HL-60 (cell line): Measurements from ENCODE around the gene OXTR.

ENCODE experiments used
- CTCF ChIP-seq: IDR thresholded peaks from one replicate; pipeline ENCODE4 v1.5.1; 2011; ENCODE audit warnings: low read length, control low read depth, inconsistent platforms; ENCODE audit not compliant: insufficient read depth
- GABPA ChIP-seq: IDR thresholded peaks from 2 replicates; pipeline ENCODE4 v1.6.1; 2012; ENCODE audit warnings: low read depth
- POLR2AphosphoS5 ChIP-seq: IDR thresholded peaks from 2 replicates; pipeline ENCODE4 v1.6.1; 2012; ENCODE audit warnings: low read depth
- TF ChIP-seq, protein P1 (sequence below): IDR thresholded peaks from 2 replicates; pipeline ENCODE4 v1.6.1; 2012; ENCODE audit warnings: low read depth; ENCODE audit not compliant: insufficient replicate concordance

- TF ChIP-seq CTCF, result no peak
- TF ChIP-seq POLR2AphosphoS5, result no peak
- no peak for TF ChIP-seq GABPA
- TF ChIP-seq, protein P1, sequence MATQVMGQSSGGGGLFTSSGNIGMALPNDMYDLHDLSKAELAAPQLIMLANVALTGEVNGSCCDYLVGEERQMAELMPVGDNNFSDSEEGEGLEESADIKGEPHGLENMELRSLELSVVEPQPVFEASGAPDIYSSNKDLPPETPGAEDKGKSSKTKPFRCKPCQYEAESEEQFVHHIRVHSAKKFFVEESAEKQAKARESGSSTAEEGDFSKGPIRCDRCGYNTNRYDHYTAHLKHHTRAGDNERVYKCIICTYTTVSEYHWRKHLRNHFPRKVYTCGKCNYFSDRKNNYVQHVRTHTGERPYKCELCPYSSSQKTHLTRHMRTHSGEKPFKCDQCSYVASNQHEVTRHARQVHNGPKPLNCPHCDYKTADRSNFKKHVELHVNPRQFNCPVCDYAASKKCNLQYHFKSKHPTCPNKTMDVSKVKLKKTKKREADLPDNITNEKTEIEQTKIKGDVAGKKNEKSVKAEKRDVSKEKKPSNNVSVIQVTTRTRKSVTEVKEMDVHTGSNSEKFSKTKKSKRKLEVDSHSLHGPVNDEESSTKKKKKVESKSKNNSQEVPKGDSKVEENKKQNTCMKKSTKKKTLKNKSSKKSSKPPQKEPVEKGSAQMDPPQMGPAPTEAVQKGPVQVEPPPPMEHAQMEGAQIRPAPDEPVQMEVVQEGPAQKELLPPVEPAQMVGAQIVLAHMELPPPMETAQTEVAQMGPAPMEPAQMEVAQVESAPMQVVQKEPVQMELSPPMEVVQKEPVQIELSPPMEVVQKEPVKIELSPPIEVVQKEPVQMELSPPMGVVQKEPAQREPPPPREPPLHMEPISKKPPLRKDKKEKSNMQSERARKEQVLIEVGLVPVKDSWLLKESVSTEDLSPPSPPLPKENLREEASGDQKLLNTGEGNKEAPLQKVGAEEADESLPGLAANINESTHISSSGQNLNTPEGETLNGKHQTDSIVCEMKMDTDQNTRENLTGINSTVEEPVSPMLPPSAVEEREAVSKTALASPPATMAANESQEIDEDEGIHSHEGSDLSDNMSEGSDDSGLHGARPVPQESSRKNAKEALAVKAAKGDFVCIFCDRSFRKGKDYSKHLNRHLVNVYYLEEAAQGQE, result no peak
These were observed 3.3 kb downstream of the OXTR start for GRCh38 chr3:8766148-8766547.
